Smooth muscle cell (in vitro differentiated cells): ENCODE measurements around the gene THOP1. TPM values are rescaled to one million over a fixed set of nuclear protein-coding genes. Genes with fewer than 3 reads are reported as not detected.

Experiments
- DNase-seq: peaks from one replicate; lab custom pipeline; 2025; ENCODE audit not compliant: unreplicated experiment; lab: John Stamatoyannopoulos, UW
- H2AFZ ChIP-seq: fragments of 200-600 bp; sonication (generic); 2 replicates; pipeline ENCODE4 v1.6.0; 2016; ENCODE audit warnings: antibody characterized with exemption, low read depth, mild to moderate bottlenecking
- H3F3A ChIP-seq: fragments of 200-600 bp; sonication (generic); 2 replicates; pipeline ENCODE4 v1.6.0; 2017; ENCODE audit warnings: antibody characterized with exemption, low read depth
- H3K27ac ChIP-seq: fragments of 200-600 bp; sonication (generic); 2 replicates; pipeline ENCODE4 v1.5.1; 2016; ENCODE audit warnings: low read depth, mild to moderate bottlenecking
- H3K27me3 ChIP-seq: fragments of 200-600 bp; sonication (generic); 2 replicates; pipeline ENCODE4 v1.6.1; 2016; ENCODE audit warnings: low read depth, mild to moderate bottlenecking
- H3K36me3 ChIP-seq: fragments of 200-600 bp; sonication (generic); 2 replicates; pipeline ENCODE4 v1.5.1; 2016; ENCODE audit warnings: low read depth
- H3K4me1 ChIP-seq: fragments of 200-600 bp; sonication (generic); 2 replicates; pipeline ENCODE4 v1.5.1; 2016; ENCODE audit warnings: low read depth
- H3K4me2 ChIP-seq: fragments of 200-600 bp; sonication (generic); 2 replicates; pipeline ENCODE4 v1.6.0; 2016; ENCODE audit warnings: mild to moderate bottlenecking
- H3K4me3 ChIP-seq: fragments of 200-600 bp; sonication (generic); 2 replicates; pipeline ENCODE4 v1.5.1; 2016; ENCODE audit warnings: mild to moderate bottlenecking
- H3K79me2 ChIP-seq: fragments of 200-600 bp; sonication (generic); 2 replicates; pipeline ENCODE4 v1.6.0; 2016; ENCODE audit warnings: low read depth, mild to moderate bottlenecking
- H3K9ac ChIP-seq: fragments of 200-600 bp; sonication (generic); 2 replicates; pipeline ENCODE4 v1.6.0; 2016; ENCODE audit warnings: low read depth
- H3K9me3 ChIP-seq: fragments of 200-600 bp; sonication (generic); replicated peaks from 2 replicates; pipeline ENCODE4 v1.5.1; 2016; ENCODE audit warnings: low read depth
- H4K20me1 ChIP-seq: fragments of 200-600 bp; sonication (generic); 2 replicates; pipeline ENCODE4 v1.6.0; 2016; ENCODE audit warnings: low read depth
- WGBS: methylation state at CpG from one replicate; pipeline ENCODE4 v1.1.7; 2016; ENCODE audit warnings: low lambda C conversion rate; 5-methylcytosine and 5-hydroxymethylcytosine counted together
- polyA plus RNA-seq: library from polyadenylated mRNA; unstranded; fragments of >200 nt; fragmentation: Nextera tagmentation; extraction: Ambion mirVana; gene quantifications from 2 replicates; pipeline ENCODE4 v1.2.1, GENCODE V29; 2016
- total RNA-seq: library from RNA; depleted of rRNA; stranded (reverse); fragments of >200 nt; gene quantifications from 2 replicates; pipeline ENCODE4 v1.2.3, GENCODE V29; 2014
- TF ChIP-seq, protein P1 (sequence below): fragments of 200-600 bp; sonication (generic); IDR thresholded peaks from 2 replicates; pipeline ENCODE4 v1.5.1; 2017; ENCODE audit warnings: borderline replicate concordance, mild to moderate bottlenecking, antibody characterized with exemption; ENCODE audit not compliant: insufficient read depth, poor library complexity, severe bottlenecking

The THOP1 gene
- total and polyA plus RNA-seq, 2 experiments from 2014 or later = 40.5 to 65.6 TPM

DNA sequence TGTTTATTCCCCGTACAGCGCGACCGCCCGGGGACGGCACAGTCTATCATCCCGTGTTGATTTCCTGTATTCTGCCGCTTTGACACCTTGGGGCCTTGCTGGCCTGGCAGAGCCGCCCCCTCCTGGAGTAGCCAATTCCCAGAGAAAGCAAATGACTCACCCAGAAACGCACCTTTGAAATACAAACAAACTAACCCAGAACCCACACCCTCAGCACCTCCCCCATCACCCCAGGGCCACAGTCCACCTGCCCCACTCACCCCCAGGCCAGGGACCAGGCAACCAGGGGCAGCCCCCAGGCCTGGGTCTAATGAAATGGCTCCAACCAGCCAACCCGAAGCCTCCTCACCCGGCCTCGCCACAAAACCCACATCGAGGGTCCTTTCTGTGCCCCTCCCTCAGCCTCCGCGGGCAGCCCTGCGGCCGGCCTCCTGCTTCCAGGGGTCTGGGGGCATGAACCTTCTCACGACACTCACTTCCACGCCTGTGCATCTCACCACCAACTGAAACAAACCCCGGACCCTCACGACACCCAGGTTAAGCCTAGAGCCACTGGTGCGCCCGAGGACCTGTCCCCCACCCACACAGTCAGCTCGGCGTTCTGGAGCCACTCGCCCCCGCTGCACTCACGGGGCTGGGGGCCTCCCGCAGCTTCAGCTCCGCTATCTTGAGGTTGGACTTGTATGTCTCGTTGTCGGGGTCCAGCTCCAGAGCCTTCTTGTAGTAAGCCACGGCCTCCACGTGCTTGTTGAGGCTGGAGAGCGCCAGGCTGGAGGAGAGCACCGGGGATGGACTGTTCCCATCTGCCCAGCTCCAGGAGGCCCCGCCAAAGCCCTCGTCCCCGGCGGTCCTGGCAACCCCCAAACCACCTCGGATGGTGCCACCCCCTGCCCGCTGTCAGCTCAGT, 23.2 kb upstream of the THOP1 start:
- no peak overlapping the region for H3K4me2 ChIP-seq
- H3K4me1 ChIP-seq = no peaks in the 10 kb centered on the region
- no peak overlapping the region for H3K4me3 ChIP-seq
- no peak overlapping the region for H3K27ac ChIP-seq
- no peaks in the 10 kb centered on the region for H3K27me3 ChIP-seq
- H3K9me3 ChIP-seq = no peaks in the 10 kb centered on the region
- H3F3A ChIP-seq = no peaks in the 10 kb centered on the region
- H3K79me2 ChIP-seq = no peaks in the 10 kb centered on the region
- no peak overlapping the region for H3K9ac ChIP-seq
- no peaks in the 10 kb centered on the region for H3K36me3 ChIP-seq
- peaks cover 14% of the 10 kb centered on the region for H4K20me1 ChIP-seq
- TF ChIP-seq, protein P1, sequence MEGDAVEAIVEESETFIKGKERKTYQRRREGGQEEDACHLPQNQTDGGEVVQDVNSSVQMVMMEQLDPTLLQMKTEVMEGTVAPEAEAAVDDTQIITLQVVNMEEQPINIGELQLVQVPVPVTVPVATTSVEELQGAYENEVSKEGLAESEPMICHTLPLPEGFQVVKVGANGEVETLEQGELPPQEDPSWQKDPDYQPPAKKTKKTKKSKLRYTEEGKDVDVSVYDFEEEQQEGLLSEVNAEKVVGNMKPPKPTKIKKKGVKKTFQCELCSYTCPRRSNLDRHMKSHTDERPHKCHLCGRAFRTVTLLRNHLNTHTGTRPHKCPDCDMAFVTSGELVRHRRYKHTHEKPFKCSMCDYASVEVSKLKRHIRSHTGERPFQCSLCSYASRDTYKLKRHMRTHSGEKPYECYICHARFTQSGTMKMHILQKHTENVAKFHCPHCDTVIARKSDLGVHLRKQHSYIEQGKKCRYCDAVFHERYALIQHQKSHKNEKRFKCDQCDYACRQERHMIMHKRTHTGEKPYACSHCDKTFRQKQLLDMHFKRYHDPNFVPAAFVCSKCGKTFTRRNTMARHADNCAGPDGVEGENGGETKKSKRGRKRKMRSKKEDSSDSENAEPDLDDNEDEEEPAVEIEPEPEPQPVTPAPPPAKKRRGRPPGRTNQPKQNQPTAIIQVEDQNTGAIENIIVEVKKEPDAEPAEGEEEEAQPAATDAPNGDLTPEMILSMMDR = no peak
- no peak overlapping the region for H2AFZ ChIP-seq
- 95% methylated on average over 41 of the region's 43 CpGs for WGBS
- no peak for DNase-seq

DNA sequence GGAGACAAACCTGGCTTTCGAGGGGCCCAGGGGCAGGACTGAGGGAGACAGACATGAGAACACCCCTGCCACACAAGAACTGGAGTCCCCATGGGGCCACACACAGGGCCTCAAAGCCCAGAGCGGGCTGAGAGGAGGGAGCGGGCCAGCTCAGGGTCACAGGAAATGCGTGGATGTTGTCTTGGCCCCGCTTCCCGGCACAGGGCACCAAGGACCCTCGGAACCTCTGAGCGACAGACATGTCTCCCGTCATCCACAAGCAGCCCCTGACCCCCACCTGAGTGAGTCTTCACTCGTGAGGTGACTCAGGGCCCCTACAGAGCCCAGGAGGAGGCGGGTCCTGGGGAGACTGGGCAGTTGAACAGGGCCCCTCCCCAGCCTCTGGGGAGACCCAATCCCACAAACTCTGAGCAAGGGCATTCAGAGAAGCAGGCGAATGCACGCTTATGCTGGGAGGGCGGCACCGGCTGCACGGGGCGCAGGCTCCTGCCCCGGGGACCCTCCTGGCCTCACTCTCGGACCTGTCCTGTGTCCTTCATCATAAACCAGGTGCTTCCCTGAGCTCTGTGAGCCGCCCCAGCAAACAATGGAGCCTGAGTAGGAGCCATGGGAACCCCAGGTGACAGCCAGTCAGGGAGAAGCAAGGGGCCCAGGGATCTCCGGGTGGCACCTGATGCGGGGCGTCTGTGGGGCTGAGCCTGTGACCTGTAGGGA, 22.4 kb upstream of the THOP1 start:
- Histone ChIP-seq H3K9ac (no peak overlapping the region), H3K36me3 (no peaks in the 10 kb centered on the region), H3K27me3 (no peaks in the 10 kb centered on the region), H3K9me3 (no peaks in the 10 kb centered on the region), H4K20me1 (peaks cover 19% of the 10 kb centered on the region), H3K4me1 (no peaks in the 10 kb centered on the region), H3K4me2 (no peak overlapping the region), H3K79me2 (peaks cover 5% of the 10 kb centered on the region), H3K4me3 (no peak overlapping the region), H2AFZ (no peak overlapping the region), H3F3A (no peaks in the 10 kb centered on the region), H3K27ac (no peak overlapping the region)
- DNase-seq = no peak
- WGBS = 97% methylated on average over 22 of the region's 23 CpGs
- TF ChIP-seq, protein P1 = no peak

DNA sequence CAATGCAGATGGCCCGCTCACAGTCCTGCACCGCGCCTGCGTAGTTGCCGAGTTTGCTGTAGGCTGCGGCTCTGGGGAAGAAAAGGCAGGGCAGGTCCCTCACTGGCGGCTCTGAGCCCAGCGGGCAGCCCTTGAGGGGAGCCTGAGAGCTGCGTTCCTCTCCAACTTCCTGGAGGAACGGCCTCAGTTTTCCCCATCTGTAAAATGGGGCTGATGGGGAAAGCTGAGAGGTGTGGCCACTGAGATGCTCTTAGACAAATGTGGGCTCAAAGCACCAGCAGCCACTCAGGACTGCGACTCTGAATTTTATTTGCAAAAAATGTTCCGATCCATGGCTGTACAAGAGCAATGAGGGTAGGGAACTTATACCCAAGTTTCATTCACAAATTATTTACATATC, 21.6 kb upstream of the THOP1 start:
- Histone ChIP-seq H3K4me1 (no peaks in the 10 kb centered on the region), H3K79me2 (peaks cover 12% of the 10 kb centered on the region), H3K9ac (no peak overlapping the region), H3K36me3 (no peaks in the 10 kb centered on the region), H4K20me1 (peaks cover 26% of the 10 kb centered on the region), H3K9me3 (no peaks in the 10 kb centered on the region), H3K4me2 (no peak overlapping the region), H3K4me3 (no peak overlapping the region), H2AFZ (no peak overlapping the region), H3K27me3 (no peaks in the 10 kb centered on the region), H3K27ac (no peak overlapping the region), H3F3A (no peaks in the 10 kb centered on the region)
- DNase-seq = no peak
- TF ChIP-seq, protein P1 = no peak
- WGBS = 97% methylated on average over 12 of the region's 12 CpGs
